D721Med (cell line): Measurements from ENCODE around the gene OVAAL.

Source experiments
- DNase-seq: peaks from one replicate; pipeline ENCODE4 v3.0.0; 2011; ENCODE audit warnings: low spot score; ENCODE audit not compliant: insufficient read length
- FAIRE-seq: peaks from 2 replicates; lab custom pipeline; 2011; peaks lifted over from hg19 to GRCh38; lab: Jason Lieb, UNC
- CTCF ChIP-seq: IDR thresholded peaks from 2 replicates; pipeline ENCODE4 v1.5.1; 2012; ENCODE audit warnings: mild to moderate bottlenecking, control low read depth; ENCODE audit not compliant: insufficient read depth; ENCODE audit errors: missing control alignments

Gene OVAAL

GRCh38 chr1:180558664-180559063 is at the start of gene OVAAL:
Gene OVAAL, plus strand, starts transcription at chr1:180558964.
- TF ChIP-seq CTCF = no peak
- DNase-seq (no peak), FAIRE-seq (no peak)

- DNase-seq (no peak), FAIRE-seq (no peak)
- TF ChIP-seq CTCF = no peak
Observed at GRCh38 chr1:180510882-180511281, 47.9 kb upstream of the OVAAL start.

GRCh38 chr1:180513531-180513930 is 45.2 kb upstream of the OVAAL start:
- FAIRE-seq (no peak), DNase-seq (no peak)
- TF ChIP-seq CTCF = no peak

GRCh38 chr1:180515364-180515763 is 43.4 kb upstream of the OVAAL start:
- TF ChIP-seq CTCF = no peak
- DNase-seq (no peak), FAIRE-seq (no peak)

- DNase-seq = peak; percentile 45
- peak; percentile 93 for FAIRE-seq
- peak; percentile 99 for TF ChIP-seq CTCF
Observed at GRCh38 chr1:180515857-180516388, 42.8 kb upstream of the OVAAL start.

GRCh38 chr1:180519846-180520245 is 38.9 kb upstream of the OVAAL start:
- TF ChIP-seq CTCF = no peak
- FAIRE-seq (no peak), DNase-seq (no peak)

- no peak for TF ChIP-seq CTCF
- DNase-seq (no peak), FAIRE-seq (no peak)
Observed at GRCh38 chr1:180521474-180522212, 37.1 kb upstream of the OVAAL start.
